HG03575 (cell line): ENCODE data around the gene DCDC1.
"Not testable (repeated sequence)": the region's sequence is repeated elsewhere in the genome, so short reads cannot be mapped to it uniquely, and the experiment has no call there.

Source experiments
- ATAC-seq: cut with Tn5 transposase; IDR thresholded peaks from one replicate; pipeline ENCODE4 v1.9.1; 2021; ENCODE audit not compliant: unreplicated experiment, insufficient number of reproducible peaks, low FRiP score; ENCODE audit errors: extremely low read depth

The DCDC1 gene

GRCh38 chr11:31328697-31329096 is 40.8 kb downstream of the DCDC1 start:
- ATAC-seq: no peak

- no peak for ATAC-seq
Measured at GRCh38 chr11:31327417-31327816, 42.1 kb downstream of the DCDC1 start.

- ATAC-seq: no peak
Measured at GRCh38 chr11:31326470-31327148, 42.9 kb downstream of the DCDC1 start.

GRCh38 chr11:31325160-31325559 is 44.4 kb downstream of the DCDC1 start:
- ATAC-seq: no peak

GRCh38 chr11:31323145-31323544 is 46.4 kb downstream of the DCDC1 start:
- no peak for ATAC-seq

GRCh38 chr11:31321494-31321893 is 48.0 kb downstream of the DCDC1 start:
- ATAC-seq: not testable (repeated sequence)

GRCh38 chr11:31303644-31304180 is 65.8 kb downstream of the DCDC1 start:
- ATAC-seq: no peak

- ATAC-seq: no peak
Measured at GRCh38 chr11:31301549-31302510, 67.7 kb downstream of the DCDC1 start.

GRCh38 chr11:31295308-31295707 is 74.2 kb downstream of the DCDC1 start:
- ATAC-seq: no peak

GRCh38 chr11:31273527-31273926 is 96.0 kb downstream of the DCDC1 start:
- not testable (repeated sequence) for ATAC-seq

GRCh38 chr11:31267720-31268119 is 101.8 kb downstream of the DCDC1 start:
- no peak for ATAC-seq

GRCh38 chr11:31264834-31265233 is 104.7 kb downstream of the DCDC1 start:
- ATAC-seq: no peak

GRCh38 chr11:31262761-31263160 is 106.8 kb downstream of the DCDC1 start:
- ATAC-seq: no peak

GRCh38 chr11:31259797-31260196 is 109.7 kb downstream of the DCDC1 start:
- no peak for ATAC-seq

- ATAC-seq: no peak
Measured at GRCh38 chr11:31254415-31254814, 115.1 kb downstream of the DCDC1 start.

- ATAC-seq: no peak
Measured at GRCh38 chr11:31248768-31249167, 120.8 kb downstream of the DCDC1 start.

- ATAC-seq: no peak
Measured at GRCh38 chr11:31247321-31247720, 122.2 kb downstream of the DCDC1 start.

- no peak for ATAC-seq
Measured at GRCh38 chr11:31246451-31247165, 122.9 kb downstream of the DCDC1 start.

GRCh38 chr11:31243706-31244105 is 125.8 kb downstream of the DCDC1 start:
- no peak for ATAC-seq
